Vagina (tissue), 2 donors: Measurements from ENCODE around the gene IL18.

Source experiments
- POLR2A ChIP-seq, 2 donors: fragments of 450-650 bp; IDR thresholded peaks; one replicate each; pipeline ENCODE4 v1.6.1; 2017; ENCODE audit warnings: antibody characterized with exemption in 2 of 2, mild to moderate bottlenecking in 2 of 2, moderate library complexity in 2 of 2
- TF ChIP-seq, protein P1 (sequence below), 3 experiments: fragments of 450-650 bp in 2 of 3; fragments of 200-600 bp in 1 of 3; sonication (generic) in 1 of 3; IDR thresholded peaks; one replicate each; pipeline ENCODE4 v1.5.1; 2017 to 2019; ENCODE audit warnings: antibody characterized with exemption in 3 of 3, mild to moderate bottlenecking in 2 of 3, moderate library complexity in 2 of 3

DNA sequence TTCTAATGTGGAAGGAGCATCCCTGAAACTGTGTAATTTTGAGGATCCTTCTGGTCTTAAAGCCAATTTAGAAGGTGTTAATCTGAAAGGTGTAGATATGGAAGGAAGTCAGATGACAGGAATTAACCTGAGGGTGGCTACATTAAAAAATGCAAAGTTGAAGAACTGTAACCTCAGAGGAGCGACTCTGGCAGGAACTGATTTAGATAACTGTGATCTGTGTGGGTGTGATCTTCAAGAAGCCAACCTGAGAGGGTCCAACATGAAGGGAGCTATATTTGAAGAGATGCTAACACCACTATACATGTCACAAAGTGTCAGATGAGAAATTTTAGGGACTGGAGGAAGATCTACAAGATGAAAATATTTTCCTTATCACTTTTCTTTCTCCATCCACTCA lies 19.0 kb upstream of the IL18 start:
- TF ChIP-seq, protein P1, sequence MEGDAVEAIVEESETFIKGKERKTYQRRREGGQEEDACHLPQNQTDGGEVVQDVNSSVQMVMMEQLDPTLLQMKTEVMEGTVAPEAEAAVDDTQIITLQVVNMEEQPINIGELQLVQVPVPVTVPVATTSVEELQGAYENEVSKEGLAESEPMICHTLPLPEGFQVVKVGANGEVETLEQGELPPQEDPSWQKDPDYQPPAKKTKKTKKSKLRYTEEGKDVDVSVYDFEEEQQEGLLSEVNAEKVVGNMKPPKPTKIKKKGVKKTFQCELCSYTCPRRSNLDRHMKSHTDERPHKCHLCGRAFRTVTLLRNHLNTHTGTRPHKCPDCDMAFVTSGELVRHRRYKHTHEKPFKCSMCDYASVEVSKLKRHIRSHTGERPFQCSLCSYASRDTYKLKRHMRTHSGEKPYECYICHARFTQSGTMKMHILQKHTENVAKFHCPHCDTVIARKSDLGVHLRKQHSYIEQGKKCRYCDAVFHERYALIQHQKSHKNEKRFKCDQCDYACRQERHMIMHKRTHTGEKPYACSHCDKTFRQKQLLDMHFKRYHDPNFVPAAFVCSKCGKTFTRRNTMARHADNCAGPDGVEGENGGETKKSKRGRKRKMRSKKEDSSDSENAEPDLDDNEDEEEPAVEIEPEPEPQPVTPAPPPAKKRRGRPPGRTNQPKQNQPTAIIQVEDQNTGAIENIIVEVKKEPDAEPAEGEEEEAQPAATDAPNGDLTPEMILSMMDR (IDR thresholded peaks at IDR 0.05): no peak
- no peak for TF ChIP-seq POLR2A (IDR thresholded peaks at IDR 0.05)
